A673 (cell line): ENCODE data around the gene NPTN. TPM values are rescaled to one million over a fixed set of nuclear protein-coding genes. Genes with fewer than 3 reads are reported as not detected.

ENCODE experiments used
- BruUV-seq: library from RNA; stranded (reverse); fragments of 400-500 nt; replicated peaks from 2 replicates; lab custom pipeline; 2021; lab: Mats Ljungman, UMichigan
- CTCF ChIA-PET: fragments of 300-600 bp; sonication (Branson Sonifier 250); formaldehyde crosslinking; loops from one replicate; lab custom pipeline; 2022; ENCODE audit warnings: antibody characterized with exemption; lab: Charles Lee
- POLR2A ChIA-PET: fragments of 300-600 bp; sonication (Branson Sonifier 250); formaldehyde crosslinking; loops from one replicate; lab custom pipeline; 2022; ENCODE audit warnings: antibody characterized with exemption; ENCODE audit not compliant: low non-redundant PET; lab: Charles Lee
- DNase-seq: peaks from one replicate; pipeline ENCODE4 v3.0.0-alpha.2; 2015; ENCODE audit warnings: low spot score
- H3K27ac ChIP-seq: fragments of 200-600 bp; sonication (generic); 2 replicates; pipeline ENCODE4 v1.5.1; 2016; ENCODE audit warnings: mixed run types, low read depth, mild to moderate bottlenecking, mixed read lengths, antibody characterized with exemption, low read length; ENCODE audit not compliant: poor library complexity, severe bottlenecking
- H3K27me3 ChIP-seq: fragments of 200-600 bp; sonication (generic); replicated peaks from 2 replicates; pipeline ENCODE4 v1.6.1; 2017; ENCODE audit warnings: mixed run types, low read depth, mild to moderate bottlenecking, mixed read lengths, antibody characterized with exemption, low read length; ENCODE audit not compliant: insufficient read depth, poor library complexity
- H3K36me3 ChIP-seq: fragments of 200-600 bp; sonication (generic); 2 replicates; pipeline ENCODE4 v1.6.1; 2016; ENCODE audit warnings: mixed run types, mild to moderate bottlenecking, mixed read lengths, antibody characterized with exemption, low read length; ENCODE audit not compliant: insufficient read depth, poor library complexity, severe bottlenecking
- H3K4me1 ChIP-seq: fragments of 200-600 bp; sonication (generic); 2 replicates; pipeline ENCODE4 v1.6.1; 2017; ENCODE audit warnings: mixed run types, mild to moderate bottlenecking, mixed read lengths, antibody characterized with exemption, low read length; ENCODE audit not compliant: insufficient read depth, poor library complexity, severe bottlenecking
- H3K4me3 ChIP-seq: fragments of 200-600 bp; sonication (generic); 2 replicates; pipeline ENCODE4 v1.5.1; 2016; ENCODE audit warnings: low read depth, mixed run types, mild to moderate bottlenecking, mixed read lengths, low read length; ENCODE audit not compliant: poor library complexity, severe bottlenecking
- H3K9me3 ChIP-seq: fragments of 200-600 bp; sonication (generic); 2 replicates; pipeline ENCODE4 v1.6.1; 2016; ENCODE audit warnings: mixed run types, low read depth, mild to moderate bottlenecking, mixed read lengths, antibody characterized with exemption, low read length; ENCODE audit not compliant: poor library complexity, severe bottlenecking
- CTCF ChIP-seq: fragments of 300-800, 200-600 bp; sonication (generic); conservative IDR thresholded peaks from 2 replicates; pipeline ENCODE4 v1.5.1; 2017; ENCODE audit warnings: low read depth, mild to moderate bottlenecking, antibody characterized with exemption, low read length, moderate library complexity, mixed read lengths
- EZH2 ChIP-seq: fragments of 200-600 bp; sonication (generic); IDR thresholded peaks from 2 replicates; pipeline ENCODE4 v1.6.1; 2017; ENCODE audit warnings: borderline replicate concordance, low read depth, mild to moderate bottlenecking, mixed read lengths, antibody characterized with exemption, low read length; ENCODE audit not compliant: poor library complexity, severe bottlenecking
- intact Hi-C: fragments of 100-400 bp; cut with micrococcal nuclease; formaldehyde crosslinking; loops from one replicate; pipeline ENCODE4 v1.10.0; 2022; ENCODE audit not compliant: unreplicated experiment
- total RNA-seq: library from RNA; stranded (reverse); gene quantifications from 2 replicates; pipeline ENCODE4 v1.2.3, GENCODE V29; 2021

Gene NPTN
- total RNA-seq, 1 experiment from 2014 or later, result 101 TPM

- H3K27ac ChIP-seq, result no peak overlapping the region
- H3K4me1 ChIP-seq, result peaks cover 13% of the 10 kb centered on the region
- TF ChIP-seq CTCF (no peak), EZH2 (no peak)
- no peak overlapping the region for H3K4me3 ChIP-seq
- no peak for DNase-seq
- ChIA-PET POLR2A (no interaction called here), CTCF (no interaction called here)
- H3K36me3 ChIP-seq, result no peaks in the 10 kb centered on the region
- intact Hi-C loops, result no loop called here
- no peaks in the 10 kb centered on the region for H3K27me3 ChIP-seq
- BruUV-seq, result no TSS peak
- H3K9me3 ChIP-seq, result no peaks in the 10 kb centered on the region
Observed at GRCh38 chr15:73607843-73608242, 25.3 kb downstream of the NPTN start.

- no peaks in the 10 kb centered on the region for H3K36me3 ChIP-seq
- no peaks in the 10 kb centered on the region for H3K27me3 ChIP-seq
- peaks cover 17% of the 10 kb centered on the region for H3K4me1 ChIP-seq
- no peaks in the 10 kb centered on the region for H3K9me3 ChIP-seq
- ChIA-PET CTCF (no interaction called here), POLR2A (no interaction called here)
- no peak for DNase-seq
- no TSS peak for BruUV-seq
- TF ChIP-seq EZH2, result no peak
- no peak for TF ChIP-seq CTCF
- H3K4me3 ChIP-seq, result no peak overlapping the region
- intact Hi-C loops, result no loop called here
- no peak overlapping the region for H3K27ac ChIP-seq
Observed at GRCh38 chr15:73607405-73607804, 25.8 kb downstream of the NPTN start.

GRCh38 chr15:73605759-73606436 is 27.3 kb downstream of the NPTN start:
- H3K4me3 ChIP-seq, result no peak overlapping the region
- no peak for DNase-seq
- ChIA-PET POLR2A (no interaction called here), CTCF (interaction anchor here (1.3 kb wide), 1 partner anchor 30 kb away, joined by 4 read pairs; no protein-coding TSS in a partner anchor)
- no peaks in the 10 kb centered on the region for H3K27me3 ChIP-seq
- peaks cover 32% of the 10 kb centered on the region for H3K4me1 ChIP-seq
- H3K9me3 ChIP-seq, result no peaks in the 10 kb centered on the region
- no peaks in the 10 kb centered on the region for H3K36me3 ChIP-seq
- H3K27ac ChIP-seq, result no peak overlapping the region
- TF ChIP-seq EZH2 (no peak), CTCF (no peak)
- intact Hi-C loops, result no loop called here
- no TSS peak for BruUV-seq
